ENCODE measurements around the gene GTF3A.

Gene GTF3A

GRCh38 chr13:27450921-27451471 is 26.6 kb downstream of the GTF3A start:
- Histone ChIP-seq H3K9me3 (ENCODE audit: low read length) (no peaks in the 10 kb centered on the region), H3K4me3 (ENCODE audit: low read depth in 1 of 2, low read length in 2 of 2) (peak overlapping the region; percentile 73 to 94), H3K9ac (ENCODE audit: low read length) (peak overlapping the region; percentile 94), H3K27ac (ENCODE audit: low read depth, low read length) (peak overlapping the region; percentile 81), H3K36me3 (ENCODE audit: insufficient read depth, low read length) (no peaks in the 10 kb centered on the region), H3K27me3 (ENCODE audit: control insufficient read depth in 1 of 2, insufficient read depth in 2 of 2, low read length in 2 of 2) (no peaks in the 10 kb centered on the region), H3K4me1 (ENCODE audit: insufficient read depth, low read length) (peaks cover 46% of the 10 kb centered on the region)

- H3K4me1 ChIP-seq (ENCODE audit: insufficient read depth, low read length): peaks cover 29% of the 10 kb centered on the region
- no peak overlapping the region for H3K9ac ChIP-seq (ENCODE audit: low read length)
- no peaks in the 10 kb centered on the region for H3K36me3 ChIP-seq (ENCODE audit: insufficient read depth, low read length)
- H3K27ac ChIP-seq (ENCODE audit: low read depth, low read length): no peak overlapping the region
- H3K4me3 ChIP-seq (ENCODE audit: low read depth in 1 of 2, low read length in 2 of 2): peak overlapping the region; percentile 12 to 26
- no peaks in the 10 kb centered on the region for H3K27me3 ChIP-seq (ENCODE audit: control insufficient read depth in 1 of 2, insufficient read depth in 2 of 2, low read length in 2 of 2)
- H3K9me3 ChIP-seq (ENCODE audit: low read length): no peaks in the 10 kb centered on the region
Observed at GRCh38 chr13:27455331-27455855, 31.0 kb downstream of the GTF3A start.

GRCh38 chr13:27461940-27462584 is 37.6 kb downstream of the GTF3A start:
- Histone ChIP-seq H3K27ac (ENCODE audit: low read depth, low read length) (peak overlapping the region; percentile 64), H3K4me3 (ENCODE audit: low read depth in 1 of 2, low read length in 2 of 2) (peak overlapping the region in 1 of 2 donors; percentile 8), H3K36me3 (ENCODE audit: insufficient read depth, low read length) (no peaks in the 10 kb centered on the region), H3K27me3 (ENCODE audit: control insufficient read depth in 1 of 2, insufficient read depth in 2 of 2, low read length in 2 of 2) (no peaks in the 10 kb centered on the region), H3K9me3 (ENCODE audit: low read length) (no peaks in the 10 kb centered on the region), H3K9ac (ENCODE audit: low read length) (no peak overlapping the region), H3K4me1 (ENCODE audit: insufficient read depth, low read length) (peaks cover 16% of the 10 kb centered on the region)

GRCh38 chr13:27463500-27463899 is 39.1 kb downstream of the GTF3A start:
- Histone ChIP-seq H3K4me1 (ENCODE audit: insufficient read depth, low read length) (peaks cover 18% of the 10 kb centered on the region), H3K27me3 (ENCODE audit: control insufficient read depth in 1 of 2, insufficient read depth in 2 of 2, low read length in 2 of 2) (no peaks in the 10 kb centered on the region), H3K4me3 (ENCODE audit: low read depth in 1 of 2, low read length in 2 of 2) (no peak overlapping the region), H3K27ac (ENCODE audit: low read depth, low read length) (no peak overlapping the region), H3K9me3 (ENCODE audit: low read length) (no peaks in the 10 kb centered on the region), H3K36me3 (ENCODE audit: insufficient read depth, low read length) (no peaks in the 10 kb centered on the region), H3K9ac (ENCODE audit: low read length) (no peak overlapping the region)

- no peak overlapping the region for H3K9ac ChIP-seq (ENCODE audit: low read length)
- H3K4me1 ChIP-seq (ENCODE audit: insufficient read depth, low read length): peaks cover 18% of the 10 kb centered on the region
- H3K27me3 ChIP-seq (ENCODE audit: control insufficient read depth in 1 of 2, insufficient read depth in 2 of 2, low read length in 2 of 2): no peaks in the 10 kb centered on the region
- no peaks in the 10 kb centered on the region for H3K36me3 ChIP-seq (ENCODE audit: insufficient read depth, low read length)
- H3K9me3 ChIP-seq (ENCODE audit: low read length): no peaks in the 10 kb centered on the region
- no peak overlapping the region for H3K27ac ChIP-seq (ENCODE audit: low read depth, low read length)
- H3K4me3 ChIP-seq (ENCODE audit: low read depth in 1 of 2, low read length in 2 of 2): no peak overlapping the region
Observed at GRCh38 chr13:27465611-27466010, 41.2 kb downstream of the GTF3A start.

GRCh38 chr13:27466513-27466912 is 42.1 kb downstream of the GTF3A start:
- no peaks in the 10 kb centered on the region for H3K27me3 ChIP-seq (ENCODE audit: control insufficient read depth in 1 of 2, insufficient read depth in 2 of 2, low read length in 2 of 2)
- no peaks in the 10 kb centered on the region for H3K9me3 ChIP-seq (ENCODE audit: low read length)
- H3K4me1 ChIP-seq (ENCODE audit: insufficient read depth, low read length): peaks cover 18% of the 10 kb centered on the region
- no peaks in the 10 kb centered on the region for H3K36me3 ChIP-seq (ENCODE audit: insufficient read depth, low read length)
- no peak overlapping the region for H3K9ac ChIP-seq (ENCODE audit: low read length)
- H3K27ac ChIP-seq (ENCODE audit: low read depth, low read length): no peak overlapping the region
- no peak overlapping the region for H3K4me3 ChIP-seq (ENCODE audit: low read depth in 1 of 2, low read length in 2 of 2)

GRCh38 chr13:27470075-27470820 is 45.8 kb downstream of the GTF3A start:
- Histone ChIP-seq H3K27ac (ENCODE audit: low read depth, low read length) (no peak overlapping the region), H3K9me3 (ENCODE audit: low read length) (no peaks in the 10 kb centered on the region), H3K4me3 (ENCODE audit: low read depth in 1 of 2, low read length in 2 of 2) (no peak overlapping the region), H3K9ac (ENCODE audit: low read length) (no peak overlapping the region), H3K36me3 (ENCODE audit: insufficient read depth, low read length) (no peaks in the 10 kb centered on the region), H3K27me3 (ENCODE audit: control insufficient read depth in 1 of 2, insufficient read depth in 2 of 2, low read length in 2 of 2) (no peaks in the 10 kb centered on the region), H3K4me1 (ENCODE audit: insufficient read depth, low read length) (peaks cover 3% of the 10 kb centered on the region)

GRCh38 chr13:27472441-27472840 is 48.0 kb downstream of the GTF3A start:
- Histone ChIP-seq H3K9ac (ENCODE audit: low read length) (no peak overlapping the region), H3K36me3 (ENCODE audit: insufficient read depth, low read length) (no peaks in the 10 kb centered on the region), H3K4me1 (ENCODE audit: insufficient read depth, low read length) (no peaks in the 10 kb centered on the region), H3K27me3 (ENCODE audit: control insufficient read depth in 1 of 2, insufficient read depth in 2 of 2, low read length in 2 of 2) (no peaks in the 10 kb centered on the region), H3K27ac (ENCODE audit: low read depth, low read length) (no peak overlapping the region), H3K4me3 (ENCODE audit: low read depth in 1 of 2, low read length in 2 of 2) (no peak overlapping the region), H3K9me3 (ENCODE audit: low read length) (no peaks in the 10 kb centered on the region)

GRCh38 chr13:27472941-27473340 is 48.5 kb downstream of the GTF3A start:
- Histone ChIP-seq H3K9me3 (ENCODE audit: low read length) (no peaks in the 10 kb centered on the region), H3K36me3 (ENCODE audit: insufficient read depth, low read length) (no peaks in the 10 kb centered on the region), H3K9ac (ENCODE audit: low read length) (no peak overlapping the region), H3K4me3 (ENCODE audit: low read depth in 1 of 2, low read length in 2 of 2) (no peak overlapping the region), H3K4me1 (ENCODE audit: insufficient read depth, low read length) (no peaks in the 10 kb centered on the region), H3K27me3 (ENCODE audit: control insufficient read depth in 1 of 2, insufficient read depth in 2 of 2, low read length in 2 of 2) (no peaks in the 10 kb centered on the region), H3K27ac (ENCODE audit: low read depth, low read length) (no peak overlapping the region)

GRCh38 chr13:27474751-27475268 is 50.4 kb downstream of the GTF3A start:
- no peaks in the 10 kb centered on the region for H3K27me3 ChIP-seq (ENCODE audit: control insufficient read depth in 1 of 2, insufficient read depth in 2 of 2, low read length in 2 of 2)
- H3K9me3 ChIP-seq (ENCODE audit: low read length): no peaks in the 10 kb centered on the region
- H3K9ac ChIP-seq (ENCODE audit: low read length): no peak overlapping the region
- H3K27ac ChIP-seq (ENCODE audit: low read depth, low read length): no peak overlapping the region
- no peak overlapping the region for H3K4me3 ChIP-seq (ENCODE audit: low read depth in 1 of 2, low read length in 2 of 2)
- no peaks in the 10 kb centered on the region for H3K4me1 ChIP-seq (ENCODE audit: insufficient read depth, low read length)
- H3K36me3 ChIP-seq (ENCODE audit: insufficient read depth, low read length): no peaks in the 10 kb centered on the region

- H3K27me3 ChIP-seq (ENCODE audit: control insufficient read depth in 1 of 2, insufficient read depth in 2 of 2, low read length in 2 of 2): no peaks in the 10 kb centered on the region
- H3K9ac ChIP-seq (ENCODE audit: low read length): no peak overlapping the region
- H3K9me3 ChIP-seq (ENCODE audit: low read length): no peaks in the 10 kb centered on the region
- no peaks in the 10 kb centered on the region for H3K36me3 ChIP-seq (ENCODE audit: insufficient read depth, low read length)
- H3K4me3 ChIP-seq (ENCODE audit: low read depth in 1 of 2, low read length in 2 of 2): no peak overlapping the region
- H3K4me1 ChIP-seq (ENCODE audit: insufficient read depth, low read length): no peaks in the 10 kb centered on the region
- no peak overlapping the region for H3K27ac ChIP-seq (ENCODE audit: low read depth, low read length)
Observed at GRCh38 chr13:27476943-27477703, 52.7 kb downstream of the GTF3A start.

All from muscle layer of colon (tissue), 2 donors.